Endometrium (tissue), 2 donors: ENCODE measurements around the gene CIROP.

Experiments
- FAIRE-seq: peaks from 2 replicates; lab custom pipeline; 2012; peaks lifted over from hg19 to GRCh38; lab: Jason Lieb, UNC
- donor health status: control.
- donor health status: control.

Gene CIROP, protein sequence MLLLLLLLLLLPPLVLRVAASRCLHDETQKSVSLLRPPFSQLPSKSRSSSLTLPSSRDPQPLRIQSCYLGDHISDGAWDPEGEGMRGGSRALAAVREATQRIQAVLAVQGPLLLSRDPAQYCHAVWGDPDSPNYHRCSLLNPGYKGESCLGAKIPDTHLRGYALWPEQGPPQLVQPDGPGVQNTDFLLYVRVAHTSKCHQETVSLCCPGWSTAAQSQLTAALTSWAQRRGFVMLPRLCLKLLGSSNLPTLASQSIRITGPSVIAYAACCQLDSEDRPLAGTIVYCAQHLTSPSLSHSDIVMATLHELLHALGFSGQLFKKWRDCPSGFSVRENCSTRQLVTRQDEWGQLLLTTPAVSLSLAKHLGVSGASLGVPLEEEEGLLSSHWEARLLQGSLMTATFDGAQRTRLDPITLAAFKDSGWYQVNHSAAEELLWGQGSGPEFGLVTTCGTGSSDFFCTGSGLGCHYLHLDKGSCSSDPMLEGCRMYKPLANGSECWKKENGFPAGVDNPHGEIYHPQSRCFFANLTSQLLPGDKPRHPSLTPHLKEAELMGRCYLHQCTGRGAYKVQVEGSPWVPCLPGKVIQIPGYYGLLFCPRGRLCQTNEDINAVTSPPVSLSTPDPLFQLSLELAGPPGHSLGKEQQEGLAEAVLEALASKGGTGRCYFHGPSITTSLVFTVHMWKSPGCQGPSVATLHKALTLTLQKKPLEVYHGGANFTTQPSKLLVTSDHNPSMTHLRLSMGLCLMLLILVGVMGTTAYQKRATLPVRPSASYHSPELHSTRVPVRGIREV

DNA sequence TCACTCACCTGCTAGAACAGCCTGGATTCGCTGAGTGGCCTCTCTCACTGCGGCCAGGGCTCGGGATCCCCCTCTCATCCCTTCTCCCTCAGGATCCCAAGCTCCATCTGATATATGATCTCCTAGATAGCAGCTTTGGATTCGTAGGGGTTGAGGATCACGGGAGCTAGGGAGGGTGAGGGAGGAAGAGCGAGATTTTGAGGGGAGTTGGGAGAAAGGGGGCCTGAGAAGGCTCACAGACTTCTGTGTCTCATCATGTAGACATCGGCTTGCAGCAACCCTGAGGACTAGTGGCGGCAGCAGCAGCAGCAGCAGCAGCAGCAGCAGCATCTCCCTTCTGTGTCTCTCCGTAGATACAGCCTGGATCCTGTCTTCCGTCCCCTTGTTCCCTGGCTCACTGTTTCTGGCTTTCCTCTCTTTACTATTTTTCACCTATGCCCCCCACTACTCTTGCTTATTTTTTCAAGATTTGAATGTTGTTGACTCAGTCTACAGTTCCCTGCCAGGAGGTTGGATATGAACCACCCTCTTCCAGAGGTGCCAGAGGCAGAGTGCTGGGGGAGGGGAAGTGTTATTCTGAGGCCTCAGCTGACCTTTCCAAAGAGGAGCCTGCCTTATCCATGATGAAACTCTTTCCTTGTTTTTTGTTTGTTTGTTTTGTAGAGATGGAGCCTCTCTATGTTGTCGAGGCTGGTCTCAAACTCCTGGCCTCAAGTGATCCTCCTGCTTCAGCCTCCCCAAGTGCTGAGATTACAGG, at the start of gene CIROP:
CIROP (minus strand) TSS at position 399 of the 757 bp plus-strand sequence; CDS start at position 330, 69 bp downstream.
- no peak for FAIRE-seq

DNA sequence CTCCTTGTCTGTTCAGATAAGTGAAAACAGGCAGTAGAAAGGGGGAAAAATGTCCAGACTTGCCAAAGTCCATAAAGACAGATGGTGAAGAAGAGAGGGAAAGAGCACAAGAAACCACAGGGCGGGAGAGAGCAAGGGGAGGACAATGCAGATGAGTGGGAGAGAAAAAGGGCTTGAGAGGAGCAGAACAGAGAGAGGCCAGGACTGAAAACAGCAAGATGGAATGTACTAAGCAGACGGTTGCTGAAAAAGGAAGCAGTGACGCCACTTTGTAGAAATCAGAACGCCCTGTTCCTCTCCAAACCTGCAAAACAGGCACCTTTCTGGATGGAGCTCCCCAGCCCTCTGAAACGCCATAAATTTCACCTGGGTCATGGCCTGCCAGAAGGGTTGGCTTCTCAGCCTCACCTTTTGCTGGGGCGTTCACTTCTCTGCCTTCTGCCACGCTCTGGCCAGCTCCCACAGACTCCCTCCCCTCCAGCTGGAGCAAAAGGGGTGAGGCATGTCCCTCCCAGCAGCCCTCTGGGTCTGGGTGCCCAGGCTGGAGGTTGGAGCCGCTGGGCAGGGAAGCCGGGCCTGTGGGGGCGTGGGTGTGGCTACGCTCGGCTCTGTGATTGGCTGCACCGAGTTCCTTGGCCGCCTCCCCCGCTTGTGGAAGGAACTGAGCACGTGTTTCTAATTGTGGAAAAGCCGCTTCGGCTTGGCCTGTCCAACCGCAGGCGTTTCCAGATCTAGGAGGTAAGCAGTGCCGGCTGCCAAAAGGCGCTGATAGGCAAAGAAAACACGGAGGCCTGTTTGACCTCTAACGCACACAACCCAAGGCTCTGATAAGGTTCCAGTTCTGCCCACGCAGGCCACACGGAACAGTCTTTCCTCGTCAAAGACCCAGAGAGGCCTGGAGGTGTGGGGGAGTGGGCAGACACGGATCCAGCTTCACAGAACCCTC, 49.3 kb upstream of the CIROP start:
- FAIRE-seq, result peak; percentile 15

DNA sequence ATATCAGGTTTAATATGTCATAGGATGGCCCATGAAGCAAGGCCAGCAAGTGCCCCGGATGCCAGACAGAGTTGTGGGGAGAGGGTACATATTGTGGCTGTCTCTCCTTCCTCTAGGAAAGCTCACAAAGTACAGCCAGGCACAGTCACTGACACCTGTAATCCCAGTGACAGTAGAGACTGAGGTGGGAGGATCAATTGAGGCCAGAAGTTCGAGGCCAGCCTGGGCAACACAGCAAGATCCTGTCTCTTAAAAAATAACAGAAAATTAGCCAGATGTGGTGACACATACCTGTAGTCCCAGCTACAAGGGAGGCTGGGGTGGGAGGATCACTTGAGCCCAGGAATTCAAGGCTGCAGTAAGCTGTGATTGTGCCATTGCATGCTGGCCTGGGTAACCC, 46.6 kb upstream of the CIROP start:
- no peak for FAIRE-seq

DNA sequence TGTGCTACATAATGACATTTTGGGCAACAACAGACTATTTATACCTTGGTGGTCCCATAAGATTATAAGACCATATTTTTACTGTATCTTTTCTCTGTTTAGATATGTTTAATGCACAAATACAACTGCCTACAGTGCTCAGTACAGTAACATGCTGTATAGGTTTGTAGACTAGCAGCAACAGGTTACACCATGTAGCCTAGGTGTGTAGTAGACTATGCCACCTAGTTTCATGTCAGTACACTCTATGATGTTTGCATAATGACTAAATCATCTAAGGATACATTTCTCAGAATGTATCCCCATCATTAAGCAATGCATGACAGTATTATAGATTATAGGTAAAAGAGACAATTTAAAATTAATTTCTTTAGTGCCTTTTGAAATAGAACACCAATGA, 45.0 kb upstream of the CIROP start:
- FAIRE-seq, result no peak

DNA sequence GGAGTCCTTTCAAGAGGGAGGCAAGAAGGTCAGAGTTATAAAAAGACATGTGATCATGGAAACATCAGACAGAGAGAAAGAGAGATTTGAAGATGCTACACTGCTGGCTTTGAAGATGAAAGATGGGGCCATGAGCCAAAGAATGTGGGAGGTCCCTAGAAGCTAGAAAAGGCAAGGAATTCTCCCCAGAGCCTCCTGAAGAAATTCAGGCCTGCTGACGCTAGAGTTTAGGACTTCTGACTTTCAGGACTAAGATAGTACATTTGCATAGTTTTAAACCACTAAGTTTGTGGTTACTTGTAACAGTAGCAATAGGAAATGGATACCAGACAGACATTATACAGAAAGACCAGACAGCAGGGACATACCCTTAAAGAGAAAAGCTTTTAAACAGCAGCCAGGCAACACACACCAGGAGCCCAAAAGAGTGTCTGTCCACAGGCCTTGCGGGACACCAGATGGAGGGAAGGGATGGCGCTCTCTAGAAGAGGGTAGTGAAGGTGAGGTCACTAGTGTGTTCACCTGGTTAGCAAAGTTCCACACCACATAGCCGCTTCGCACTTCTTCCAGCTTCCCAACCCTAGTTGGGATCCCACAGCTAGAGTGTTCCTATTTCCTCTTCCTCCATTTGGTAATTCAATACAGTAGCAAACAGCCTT, 43.9 kb upstream of the CIROP start:
- no peak for FAIRE-seq

DNA sequence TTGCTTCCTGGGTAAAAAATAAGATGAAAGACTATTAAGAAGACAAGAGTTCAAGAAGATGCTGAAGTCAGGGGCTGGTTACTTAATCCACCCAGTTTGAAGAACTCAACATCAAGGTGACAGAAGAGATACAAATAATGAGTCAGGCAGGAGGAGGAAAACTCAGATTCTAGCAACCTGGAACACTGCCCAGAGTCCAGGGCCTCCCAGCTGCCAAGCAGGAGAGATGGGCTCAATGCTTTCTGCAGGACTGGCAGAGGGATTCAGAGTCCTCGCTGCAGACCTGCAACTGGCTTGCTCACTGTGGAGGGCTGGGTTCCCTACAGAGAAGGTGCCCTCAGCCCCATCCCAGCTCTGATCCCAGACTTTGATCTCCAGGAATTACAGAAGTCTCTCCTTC, 42.9 kb upstream of the CIROP start:
- no peak for FAIRE-seq

DNA sequence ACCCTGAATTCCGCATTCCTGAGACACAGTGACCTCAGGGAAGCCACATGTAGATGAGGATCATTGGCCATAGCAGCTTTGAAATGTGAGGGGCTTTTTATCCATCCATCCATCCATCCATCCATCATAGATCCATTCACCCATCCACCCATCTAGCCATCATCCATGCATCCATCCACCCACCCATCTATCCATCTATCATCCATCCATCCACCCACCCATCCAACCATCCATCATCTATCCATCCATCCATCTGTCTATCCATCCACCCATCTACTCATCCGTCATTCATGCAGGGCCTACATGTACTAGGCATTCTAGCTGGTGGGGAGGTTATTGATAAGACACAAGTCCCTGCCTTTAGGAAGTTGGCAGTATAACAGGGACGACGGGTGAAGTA, 42.2 kb upstream of the CIROP start:
- FAIRE-seq, result no peak

DNA sequence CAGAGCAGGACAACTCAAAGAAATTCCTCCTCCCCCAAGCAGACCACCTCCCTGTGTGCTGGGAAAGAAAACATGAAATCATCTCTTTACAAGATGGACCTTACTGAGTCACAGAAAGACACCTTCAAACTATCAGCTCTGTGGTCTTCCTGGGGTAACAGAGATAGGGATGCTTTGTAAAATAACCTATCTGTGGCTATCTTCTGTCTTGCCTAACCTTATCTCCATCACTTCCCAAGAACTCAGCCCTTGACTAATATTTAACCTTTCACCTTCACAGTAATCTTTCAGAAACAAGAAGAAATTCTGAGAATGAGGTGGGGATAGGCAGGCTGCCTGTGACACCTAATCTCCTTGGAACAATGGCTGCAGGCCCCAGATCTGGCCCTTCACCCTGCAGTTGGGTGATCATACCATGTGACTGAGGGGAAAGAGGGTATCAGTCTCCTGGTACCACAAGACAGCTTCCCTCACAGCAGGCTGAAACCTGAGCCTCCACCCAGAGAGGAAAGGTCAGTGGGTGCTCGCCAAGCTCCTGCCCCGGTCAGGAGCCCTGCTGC, 41.6 kb upstream of the CIROP start:
- FAIRE-seq, result no peak

DNA sequence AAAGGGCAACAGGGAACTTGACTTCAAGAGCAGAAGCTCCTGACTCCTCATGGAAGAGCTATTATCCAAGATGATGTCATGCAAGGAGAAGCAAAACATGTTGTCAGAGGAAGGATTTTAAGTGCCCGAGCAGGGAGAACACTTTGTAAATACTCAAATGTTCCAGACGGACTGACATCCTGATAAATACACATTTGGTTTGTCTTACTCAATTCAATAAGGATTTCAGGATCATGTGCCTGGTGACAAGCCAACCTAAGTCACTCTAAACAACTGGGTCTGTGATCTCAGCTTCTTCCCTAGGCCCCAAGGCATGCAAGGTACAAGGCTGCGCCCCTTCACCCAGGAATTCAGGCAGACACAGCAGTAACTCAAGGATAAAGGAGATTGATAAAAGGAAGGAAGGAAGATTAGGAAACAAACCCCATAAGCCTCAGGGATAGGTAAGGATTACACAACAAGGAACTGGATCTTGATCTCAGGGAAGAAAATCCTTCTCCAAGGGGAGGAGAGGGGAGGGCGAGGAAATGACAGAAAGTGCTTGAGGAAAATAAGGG, 41.1 kb upstream of the CIROP start:
- FAIRE-seq, result no peak

DNA sequence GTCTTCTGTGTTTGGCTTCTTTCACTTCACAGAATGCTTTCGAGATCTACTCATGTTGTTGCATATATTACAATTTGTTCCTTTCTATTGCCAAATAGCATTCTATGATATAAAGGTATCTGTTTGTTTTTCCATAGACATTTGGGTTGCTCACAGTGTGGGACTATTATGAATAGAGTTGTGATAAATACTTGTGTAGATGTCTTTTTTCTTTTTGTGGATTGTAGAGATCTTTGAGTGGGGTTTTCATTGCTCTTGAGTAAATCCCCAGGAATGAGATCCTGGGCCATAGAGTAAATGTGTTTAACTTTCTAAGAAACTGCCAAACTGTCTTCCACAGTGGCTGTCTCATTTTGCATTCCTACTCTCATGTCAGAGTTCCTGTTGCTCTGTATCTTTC, 39.1 kb upstream of the CIROP start:
- FAIRE-seq, result no peak

DNA sequence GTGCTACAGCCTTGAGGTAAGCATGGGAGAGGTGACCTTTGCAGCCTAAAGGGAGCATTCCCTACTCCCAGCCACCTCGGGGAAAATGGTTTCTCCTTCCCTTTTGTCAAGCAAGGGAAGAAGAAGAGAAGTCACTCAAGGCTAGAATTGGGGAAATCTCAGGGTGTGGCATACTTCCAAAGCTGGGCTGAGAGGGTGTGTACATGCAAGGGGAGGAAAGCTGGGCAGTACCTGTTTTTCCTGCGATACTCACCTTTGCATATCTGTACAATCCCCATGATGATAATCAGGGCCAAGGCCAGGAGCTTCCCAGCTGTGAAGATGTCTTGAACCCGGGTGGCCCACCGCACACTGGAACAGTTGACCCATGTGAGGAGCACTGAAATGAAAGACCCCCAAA, 38.0 kb upstream of the CIROP start:
- no peak for FAIRE-seq

DNA sequence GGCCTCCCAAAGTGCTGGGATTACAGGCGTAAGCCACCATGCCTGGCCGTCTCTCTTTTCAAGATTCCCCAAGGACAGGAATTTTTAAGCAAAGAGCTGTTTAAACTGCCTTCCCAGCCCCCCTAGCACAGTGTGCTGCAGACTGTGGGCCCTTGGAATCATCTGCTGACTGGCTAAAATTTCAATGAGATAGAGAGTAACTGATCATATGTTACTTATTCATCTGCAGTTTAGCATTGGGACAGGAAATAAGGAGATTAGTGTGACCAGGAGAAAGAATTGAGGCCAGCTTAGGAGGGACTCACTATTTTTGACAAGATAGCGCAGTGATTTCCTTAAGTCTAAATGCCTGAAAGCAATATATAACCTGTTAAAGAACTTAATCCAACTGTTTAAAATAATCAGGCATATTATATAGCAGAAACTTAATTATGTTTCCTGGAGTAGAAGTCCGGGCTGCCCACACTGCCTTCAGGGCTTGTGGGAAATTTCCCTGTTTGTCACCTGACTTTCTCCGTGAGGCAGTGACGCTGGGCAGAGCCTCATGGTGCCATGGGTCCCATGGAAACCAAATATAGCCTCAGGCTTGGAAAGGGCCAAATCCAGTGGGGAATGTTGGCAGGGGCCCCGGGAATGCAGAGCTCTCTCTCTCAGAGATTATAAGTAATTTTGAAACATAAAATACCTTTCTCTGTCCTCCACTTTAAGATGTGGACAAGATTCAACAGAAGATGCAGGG, 37.1 kb upstream of the CIROP start:
- FAIRE-seq, result no peak

DNA sequence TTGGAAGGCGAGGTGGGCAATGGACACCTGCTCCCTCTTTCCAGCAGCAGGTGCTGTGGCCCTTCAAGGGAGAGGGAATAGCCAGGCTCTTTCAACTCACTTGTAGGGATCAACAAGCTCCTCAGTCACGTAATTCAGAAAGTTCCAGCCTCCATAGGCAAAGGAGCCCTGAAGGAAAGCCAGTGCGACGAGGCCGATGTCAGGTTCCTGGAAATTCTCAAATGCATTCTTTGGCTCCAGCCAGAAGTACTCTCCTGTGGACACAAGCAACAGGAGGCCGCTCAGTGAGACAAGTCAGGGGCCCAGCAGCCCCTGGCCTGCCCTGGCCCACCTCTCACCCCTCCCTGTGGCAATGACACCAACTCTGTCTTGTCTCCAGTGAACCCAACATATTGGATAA, 35.6 kb upstream of the CIROP start:
- no peak for FAIRE-seq

DNA sequence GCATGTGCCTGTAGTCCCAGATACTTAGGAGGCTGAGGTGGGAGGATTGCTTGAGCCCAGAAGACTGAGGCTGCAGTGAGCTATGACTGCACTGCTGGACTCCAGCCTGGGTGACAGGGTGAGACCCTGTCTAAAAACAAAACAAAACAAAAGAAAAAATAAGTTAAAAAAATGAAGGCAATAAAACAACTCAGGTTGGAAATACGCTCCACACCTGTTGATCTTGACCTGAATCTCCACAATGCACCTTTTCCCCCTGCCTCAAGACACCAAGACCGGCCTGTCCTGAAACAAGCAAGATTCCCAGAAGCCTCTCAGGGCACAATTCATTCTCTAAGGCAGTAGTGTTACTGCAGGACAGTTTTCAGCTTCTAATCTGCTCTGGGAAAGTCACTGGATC, 35.1 kb upstream of the CIROP start:
- FAIRE-seq, result no peak

DNA sequence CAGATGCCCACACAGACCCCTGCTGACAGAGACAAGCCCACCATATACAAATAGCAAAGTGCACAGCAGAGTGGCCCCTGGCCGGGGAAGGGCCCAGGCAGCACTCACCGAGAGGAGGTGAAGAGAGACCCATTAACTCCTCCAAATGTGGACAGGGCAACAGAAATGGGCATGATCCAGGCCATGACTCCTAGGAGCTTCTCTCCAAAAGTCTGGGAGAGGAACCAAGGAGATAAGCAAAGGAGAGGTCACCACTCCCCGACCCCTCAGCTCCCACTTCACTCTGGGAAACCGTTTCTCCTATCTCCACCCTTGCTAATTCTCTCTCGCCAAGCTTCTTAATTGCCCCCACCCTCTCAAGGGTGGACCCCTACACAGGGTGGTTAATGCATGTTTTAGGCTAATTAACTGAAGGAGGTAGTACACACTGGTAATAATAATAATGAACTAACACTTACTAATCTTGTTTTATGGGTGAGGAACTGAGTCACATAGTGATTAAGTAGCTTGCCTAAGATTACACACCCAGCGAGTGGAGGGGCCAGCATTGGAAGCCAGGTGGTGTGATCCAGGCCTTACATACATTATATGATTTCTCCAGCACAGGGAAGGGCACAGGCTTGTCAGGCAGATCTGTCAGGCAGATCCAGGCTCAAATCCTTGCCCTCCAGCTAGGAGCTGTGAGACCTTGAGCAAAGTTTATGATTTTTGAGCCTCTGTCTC, 33.2 kb upstream of the CIROP start:
- no peak for FAIRE-seq

DNA sequence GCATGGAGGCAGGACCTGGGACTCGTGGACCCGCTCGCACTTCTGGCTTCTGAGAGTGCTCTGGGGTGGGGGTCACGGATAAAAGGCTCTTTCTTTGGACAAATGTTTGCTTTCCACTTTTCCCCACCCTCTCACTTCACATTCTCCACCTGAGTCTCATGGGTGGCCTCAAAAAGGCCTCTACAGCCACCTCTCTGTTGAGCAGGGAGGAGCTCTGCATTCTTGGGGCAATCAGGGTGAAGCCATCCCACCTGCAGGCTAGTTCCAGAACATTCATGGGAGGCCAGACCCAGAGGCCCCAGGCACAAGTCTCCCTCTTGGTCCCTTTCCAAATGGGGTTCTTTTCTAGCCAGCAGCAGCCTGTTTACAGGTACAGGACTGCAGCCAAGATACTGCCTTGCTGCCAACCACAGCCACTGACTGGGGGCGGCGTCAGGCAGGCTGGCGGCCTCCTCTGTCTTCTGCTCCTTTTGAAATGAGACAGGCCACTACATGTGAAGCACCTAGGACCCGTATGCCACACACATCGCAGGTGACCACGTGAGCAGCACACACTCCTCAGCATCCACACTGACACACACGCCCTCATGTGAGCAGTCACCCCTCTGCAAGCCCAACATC, 32.5 kb upstream of the CIROP start:
- no peak for FAIRE-seq

DNA sequence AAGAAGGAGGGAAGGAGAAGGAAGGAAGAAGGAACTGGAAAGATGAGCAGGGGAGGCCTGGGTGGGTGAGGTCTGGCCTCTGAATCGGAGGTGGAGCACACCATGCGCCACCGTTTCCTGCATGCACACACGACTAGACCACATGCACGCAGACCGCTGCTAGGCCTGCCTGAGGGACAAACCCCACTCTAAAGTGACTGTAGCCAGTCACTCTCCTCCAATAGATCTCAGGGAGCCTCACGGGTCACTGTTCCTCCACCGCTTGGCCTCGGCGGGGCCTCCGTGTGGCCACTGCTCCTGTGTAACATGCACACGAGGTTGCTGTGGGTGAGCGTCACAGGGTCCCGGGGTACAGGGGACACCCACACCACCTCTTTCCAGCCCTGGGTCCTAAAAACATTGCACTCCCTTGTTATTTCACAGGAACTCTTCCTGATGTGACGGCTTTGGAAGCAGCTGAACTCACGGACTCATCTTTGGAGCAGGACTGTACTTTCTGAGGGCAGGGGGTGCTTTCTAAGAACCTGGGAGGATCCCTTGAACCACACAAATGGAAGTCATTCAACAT, 31.9 kb upstream of the CIROP start:
- no peak for FAIRE-seq

DNA sequence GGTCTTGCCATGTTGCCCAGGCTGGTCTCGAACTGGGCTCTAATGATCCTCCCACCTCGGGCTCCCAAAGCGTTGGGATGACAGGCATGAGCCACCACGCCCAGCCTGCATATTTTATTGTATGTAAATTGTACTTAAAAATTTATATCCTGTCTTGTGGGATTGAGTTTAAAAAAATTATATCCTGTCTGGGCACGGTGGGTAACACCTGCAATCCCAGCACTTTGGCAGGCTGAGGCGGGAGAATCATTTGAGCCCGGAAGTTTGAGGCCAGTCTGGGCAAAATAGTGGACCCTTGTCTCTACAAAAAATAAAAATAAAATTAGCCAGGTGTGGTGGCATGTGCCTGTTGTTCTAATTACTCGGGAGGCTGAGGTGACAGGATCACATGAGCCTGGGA, 28.2 kb upstream of the CIROP start:
- no peak for FAIRE-seq
